HG02763 (cell line): Measurements from ENCODE around the gene NFIB.

Experiments used
- ATAC-seq: cut with Tn5 transposase; IDR thresholded peaks from one replicate; pipeline ENCODE4 v1.9.1; 2021; ENCODE audit warnings: mild to moderate bottlenecking, moderate library complexity; ENCODE audit not compliant: unreplicated experiment

The NFIB gene

DNA sequence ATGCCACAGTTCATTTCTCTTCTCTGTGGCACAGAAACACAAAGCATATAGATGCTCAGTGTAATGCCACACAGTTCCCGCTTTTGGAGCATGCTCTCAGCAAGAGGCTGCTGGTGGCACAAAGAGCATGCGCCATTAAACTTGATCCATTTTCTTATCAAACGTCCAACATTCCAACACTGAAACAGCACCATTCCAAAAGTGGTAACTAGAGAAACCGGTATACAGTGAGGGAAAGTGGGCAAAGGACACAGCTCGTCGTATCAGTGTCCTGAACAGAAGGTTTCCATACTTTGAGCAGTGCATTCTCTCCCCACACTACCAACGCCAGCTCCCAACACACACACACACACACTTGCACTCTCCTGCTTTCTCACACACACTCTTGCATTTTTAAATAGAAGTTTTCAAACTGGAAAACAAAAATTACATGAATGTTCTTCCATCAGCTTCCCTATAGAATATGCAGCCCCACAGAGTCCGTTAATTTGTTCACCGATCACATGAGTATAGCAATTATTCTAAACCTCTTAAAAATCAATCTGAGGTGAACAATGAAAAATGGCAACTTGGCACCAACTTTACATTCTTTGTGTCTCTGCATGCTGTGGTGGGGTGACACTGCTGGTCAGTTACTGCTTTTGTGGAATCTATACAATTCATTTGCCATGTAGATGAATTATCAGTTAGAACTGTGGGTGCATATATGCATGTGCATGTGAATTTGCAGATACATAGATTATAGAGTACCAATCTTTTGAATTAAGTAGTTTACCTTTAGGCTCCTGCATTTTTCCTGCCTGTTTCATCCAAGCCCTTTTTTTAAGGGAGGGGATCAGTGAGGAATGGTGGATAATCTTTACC lies 5.7 kb downstream of the NFIB start:
- ATAC-seq = no peak

DNA sequence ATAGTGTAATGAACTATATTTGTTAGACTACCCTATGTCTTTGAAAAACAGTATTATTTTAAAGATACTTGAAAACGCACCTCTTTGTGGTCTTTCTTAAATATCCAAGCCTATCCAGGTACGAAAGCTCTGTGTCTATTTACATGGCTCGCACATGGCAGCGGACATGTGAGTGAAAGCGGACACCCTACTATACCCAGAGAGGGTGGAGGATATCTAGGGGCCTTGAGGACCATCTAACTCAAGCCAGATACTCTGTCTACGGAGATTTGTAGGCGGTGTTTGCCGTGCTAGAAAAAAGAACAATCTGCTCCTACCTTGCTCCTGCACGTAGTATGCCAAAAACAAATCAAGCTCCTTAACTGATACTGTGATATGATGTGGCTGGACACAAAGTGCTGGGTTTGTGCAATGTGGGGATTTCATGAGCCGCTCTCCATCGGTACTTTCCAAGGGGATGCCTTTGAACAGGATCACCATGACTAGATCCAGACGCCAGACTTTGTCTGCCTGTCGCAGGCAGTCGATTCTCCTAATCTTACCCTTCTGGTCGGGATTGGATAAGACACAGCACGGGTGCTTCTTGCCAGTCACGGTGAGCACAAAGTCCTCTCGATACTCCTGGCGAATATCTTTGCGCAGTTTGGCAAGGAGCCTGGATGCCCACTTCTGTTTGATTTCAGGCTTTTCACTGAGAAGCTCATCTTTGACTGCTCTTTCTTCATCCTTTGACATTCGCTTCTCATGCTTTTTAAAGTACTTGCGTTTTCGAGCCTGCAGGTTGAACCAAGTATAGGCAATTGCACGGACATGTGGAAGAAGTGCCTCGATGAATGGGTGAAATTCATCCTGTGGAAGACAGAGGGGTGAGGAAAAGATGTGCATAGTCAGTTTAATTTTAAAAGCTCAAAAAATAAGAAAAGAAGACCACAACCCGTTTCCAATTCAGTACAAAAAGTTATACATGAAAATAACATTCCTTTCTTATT lies 7.0 kb downstream of the NFIB start:
- no peak for ATAC-seq

DNA sequence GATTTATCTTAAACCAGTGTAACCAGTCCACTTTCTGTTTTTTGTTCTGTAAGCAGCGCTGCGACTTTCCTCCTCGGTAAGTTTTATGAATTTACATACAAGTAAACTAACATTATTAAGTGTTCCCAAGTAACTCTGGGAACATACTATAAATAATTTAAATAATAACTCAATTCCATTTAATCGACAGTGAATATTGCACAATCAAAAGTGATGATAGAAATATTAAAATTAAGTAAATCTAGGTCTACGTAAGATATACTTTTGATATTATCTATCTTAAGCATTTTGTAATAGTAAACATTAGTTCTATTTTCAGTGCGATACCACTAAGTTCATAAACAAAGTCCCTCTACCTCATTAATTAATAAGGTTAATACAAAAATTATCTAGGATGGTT lies 7.8 kb downstream of the NFIB start:
- ATAC-seq = no peak

DNA sequence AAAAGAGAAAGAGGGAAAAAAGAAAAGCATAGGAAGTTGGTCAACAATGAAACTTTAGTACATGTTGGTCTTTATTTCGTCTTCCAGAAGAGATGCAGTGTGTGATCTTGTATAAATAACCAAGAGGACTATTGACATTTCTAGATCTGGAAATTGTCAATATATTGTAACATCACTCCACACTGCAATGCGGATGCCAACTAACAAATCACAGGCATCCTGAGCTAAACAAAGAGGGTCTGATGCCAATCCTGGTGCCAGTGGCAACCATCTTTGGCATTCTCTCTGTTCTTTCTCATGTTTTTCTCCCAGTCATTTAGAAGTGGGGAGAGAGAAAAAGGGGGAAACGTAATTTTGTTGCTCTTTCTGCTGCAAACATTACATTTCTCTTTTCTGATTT lies 9.7 kb downstream of the NFIB start:
- no peak for ATAC-seq

DNA sequence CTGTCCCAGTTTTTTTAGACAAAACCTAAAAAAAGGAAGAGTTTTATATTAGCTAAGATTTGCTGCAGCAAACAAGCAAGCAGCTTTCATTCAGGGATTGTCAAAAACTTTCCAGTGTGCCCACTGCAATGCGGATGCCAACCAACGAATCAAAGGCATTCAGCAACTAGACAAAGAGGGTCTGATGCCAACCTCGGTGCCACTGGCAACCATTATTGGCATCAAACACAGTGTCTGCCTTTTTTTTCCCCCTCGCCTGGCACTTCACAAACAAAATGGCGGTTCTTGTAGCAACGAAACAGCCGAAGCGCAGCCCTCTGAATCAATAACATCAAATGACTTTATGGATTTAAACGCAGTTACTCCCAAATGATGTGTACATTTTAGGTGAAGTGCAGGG lies 10.4 kb downstream of the NFIB start:
- no peak for ATAC-seq

DNA sequence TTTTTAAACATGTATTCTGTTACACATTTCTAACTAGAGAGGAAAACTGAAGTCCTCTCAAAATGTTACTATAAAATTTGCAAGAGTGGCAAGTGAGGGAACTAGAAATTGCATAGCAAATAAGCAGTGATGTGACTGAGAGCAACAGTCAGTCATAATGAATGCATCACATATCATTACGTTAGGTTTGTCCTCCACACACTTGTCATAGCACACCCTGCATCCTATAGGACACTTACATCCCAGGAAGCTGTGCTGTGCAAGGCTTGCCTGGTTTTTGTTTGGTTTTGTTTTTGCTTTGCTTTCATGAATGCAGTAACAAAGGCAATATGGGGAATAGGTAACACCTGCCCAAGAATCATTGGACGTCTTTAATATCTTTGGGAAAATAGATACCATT lies 10.8 kb downstream of the NFIB start:
- no peak for ATAC-seq

DNA sequence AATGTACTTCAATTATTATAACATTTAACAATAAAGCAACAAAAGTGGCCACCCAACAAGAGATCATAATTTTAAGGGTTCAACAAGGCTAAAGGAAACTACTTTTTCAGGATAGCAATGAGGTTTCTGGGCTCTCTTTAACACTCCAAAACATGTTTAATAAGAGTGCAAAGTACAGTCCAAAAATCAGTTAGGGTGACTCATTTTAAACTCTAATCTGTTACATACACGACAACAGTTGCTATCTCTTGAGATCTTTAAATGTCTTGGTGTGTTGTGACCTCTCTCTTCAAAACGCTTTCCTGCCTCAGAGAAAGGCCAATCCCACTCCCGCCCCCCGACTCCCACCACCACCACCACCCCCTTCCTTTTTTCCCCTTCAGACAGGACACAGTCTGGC lies 11.5 kb downstream of the NFIB start:
- ATAC-seq = no peak

DNA sequence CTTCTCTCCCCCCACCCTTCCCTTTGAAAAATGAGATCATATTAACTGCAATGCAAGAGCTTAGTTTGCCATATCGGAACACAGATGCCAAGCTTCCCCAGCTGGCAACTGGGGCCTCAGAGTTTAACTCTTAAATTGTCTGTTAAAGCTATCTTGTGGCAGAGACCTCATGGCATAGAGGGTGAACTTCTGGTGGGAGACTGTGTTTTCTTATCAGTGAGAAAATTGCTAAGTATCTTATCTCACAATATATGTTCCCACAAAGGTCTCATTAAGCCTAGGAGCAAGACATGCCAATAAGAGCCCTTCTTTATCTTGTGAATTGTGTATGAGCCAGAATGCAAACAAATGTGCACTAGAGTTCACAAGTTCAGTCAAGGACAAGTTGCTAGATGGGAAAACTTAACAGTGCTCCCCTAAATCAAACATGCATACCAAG lies 12.3 kb downstream of the NFIB start:
- no peak for ATAC-seq

DNA sequence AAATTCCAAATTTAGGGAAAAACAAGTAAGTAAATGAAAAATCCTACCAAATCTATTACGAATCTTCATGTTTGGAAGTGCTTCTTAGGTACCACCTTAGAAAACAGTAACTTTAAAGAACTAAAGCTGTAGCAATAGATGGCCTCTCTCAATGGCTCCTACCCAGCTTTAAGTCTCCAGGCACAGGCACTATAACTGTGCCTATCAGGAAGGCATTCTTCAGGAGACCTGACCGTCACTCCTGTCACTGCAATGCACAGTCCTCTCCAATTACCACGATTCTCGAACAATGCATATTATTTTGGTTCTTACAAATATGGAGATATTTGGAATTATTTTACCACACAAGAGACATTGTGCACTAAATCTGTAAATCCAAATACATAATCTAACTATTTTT lies 12.9 kb downstream of the NFIB start:
- no peak for ATAC-seq

DNA sequence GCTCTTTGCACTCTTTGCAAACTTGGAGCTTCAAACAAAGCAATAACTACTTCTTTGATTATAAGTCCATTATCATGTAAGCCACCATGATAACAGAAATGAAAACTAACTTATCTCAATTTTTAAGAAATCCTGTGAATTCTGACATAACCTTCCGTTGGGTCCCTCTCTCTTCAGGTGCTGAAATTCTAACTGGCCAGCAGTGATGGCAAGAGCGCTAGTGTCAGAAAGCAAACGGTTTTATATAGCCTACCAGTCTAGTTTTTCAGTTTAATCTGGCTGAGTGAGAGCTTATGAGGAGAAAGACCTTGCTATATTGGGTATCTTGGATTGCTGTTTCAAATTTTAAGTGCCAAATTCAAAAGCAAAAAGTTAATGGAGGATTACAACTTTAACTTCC lies 13.4 kb downstream of the NFIB start:
- ATAC-seq = no peak

DNA sequence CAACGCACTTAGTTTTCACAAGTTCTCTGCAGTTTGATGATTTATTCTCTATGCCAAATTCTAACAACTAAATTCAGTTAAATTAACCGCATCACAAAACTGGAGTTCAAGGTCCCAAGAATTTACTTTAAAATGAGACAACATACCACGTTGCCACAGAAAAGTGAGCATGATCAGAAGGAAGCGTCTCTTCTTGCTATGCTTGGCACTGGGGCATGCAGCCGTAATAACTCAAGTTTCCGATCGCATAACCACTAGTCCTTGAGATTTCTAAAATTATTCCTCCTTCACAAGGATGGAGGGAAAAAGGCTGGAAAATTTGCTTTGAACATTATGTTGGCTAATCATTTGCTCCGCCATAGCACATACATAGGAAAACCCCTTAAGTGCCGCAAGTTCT lies 13.9 kb downstream of the NFIB start:
- ATAC-seq = no peak

DNA sequence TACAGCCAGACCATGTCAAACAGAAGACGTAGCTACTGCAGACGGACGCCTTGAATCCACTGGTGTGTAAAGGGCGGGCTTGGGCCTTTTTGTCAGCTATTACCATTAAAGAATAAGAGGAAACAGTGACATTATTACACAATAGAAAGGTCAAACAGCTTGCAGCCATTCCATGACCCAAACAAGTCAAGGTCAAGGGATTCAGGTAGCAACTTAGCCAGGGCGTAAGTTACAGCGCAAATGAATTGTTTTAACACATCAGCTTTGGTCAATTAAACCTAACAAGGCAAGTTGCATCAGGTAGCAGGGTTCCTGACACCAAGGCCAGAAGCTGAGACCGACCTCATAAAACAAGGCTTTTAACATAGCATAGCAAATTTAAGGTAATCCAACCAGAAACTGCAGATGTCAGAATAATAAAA lies 15.3 kb downstream of the NFIB start:
- ATAC-seq = no peak

DNA sequence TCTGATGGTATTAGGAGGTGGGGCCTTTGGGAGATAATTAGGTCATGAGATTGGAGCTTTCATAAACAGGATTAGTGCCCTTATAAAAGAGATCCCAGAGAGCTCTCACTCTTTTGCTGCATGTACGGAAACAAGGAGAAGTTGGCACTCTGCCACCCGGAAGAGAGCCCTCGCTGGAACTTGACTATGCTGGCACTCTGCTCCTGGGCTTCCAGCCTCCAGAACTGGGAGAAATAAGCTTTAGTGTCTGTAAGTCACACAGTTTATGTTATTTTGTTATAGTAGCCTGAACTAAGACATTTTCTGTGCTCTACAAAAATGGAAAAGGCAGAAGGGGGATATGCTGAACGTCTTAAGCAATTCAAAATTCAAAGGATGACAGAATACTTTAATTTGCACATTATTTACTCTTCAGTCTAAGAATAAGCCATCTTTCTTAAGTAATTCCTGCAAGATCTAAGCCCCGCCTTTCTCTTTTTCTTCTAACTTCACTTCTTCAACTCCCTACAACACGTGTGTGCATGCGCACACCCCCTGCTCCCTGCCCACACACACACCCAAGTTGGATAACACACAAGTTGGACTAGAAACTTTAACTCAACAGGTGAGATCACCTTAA lies 17.3 kb downstream of the NFIB start:
- ATAC-seq = no peak

DNA sequence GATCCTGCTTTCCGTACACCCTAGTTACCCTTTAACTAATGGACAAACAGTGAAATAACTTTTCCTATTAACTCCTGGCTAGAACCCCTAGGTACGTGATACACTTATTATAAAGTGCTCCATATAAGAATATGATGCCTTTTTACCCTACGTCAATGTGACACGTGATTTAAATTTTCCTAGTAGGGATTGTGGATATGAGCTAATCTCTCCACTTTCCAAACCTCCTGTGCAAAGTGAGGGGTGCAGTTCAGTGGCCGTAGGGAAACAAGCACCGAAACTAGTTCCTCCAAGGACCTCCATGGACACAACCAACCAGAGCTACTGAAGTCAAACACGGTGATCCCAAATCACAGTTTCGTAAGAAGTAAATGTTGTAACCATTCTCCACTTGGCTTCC lies 19.3 kb downstream of the NFIB start:
- no peak for ATAC-seq

DNA sequence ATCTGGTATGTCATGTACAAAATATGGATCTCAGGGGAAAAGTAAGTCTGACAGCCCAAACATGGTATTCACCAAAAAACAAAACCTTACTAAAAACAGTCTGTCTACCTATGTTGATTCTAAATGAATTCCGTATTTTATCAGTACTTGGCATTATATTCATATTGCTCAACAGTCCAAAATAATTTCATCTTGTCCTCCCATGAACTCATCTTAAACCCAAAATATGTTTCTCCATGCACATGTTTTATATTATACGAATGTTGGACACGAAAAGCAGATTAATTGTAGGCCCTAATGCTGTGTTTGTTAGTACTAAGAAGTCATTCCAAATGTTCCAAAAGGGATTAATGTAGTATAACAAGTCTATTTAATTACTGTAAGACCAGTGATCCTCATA lies 20.1 kb downstream of the NFIB start:
- ATAC-seq = no peak

DNA sequence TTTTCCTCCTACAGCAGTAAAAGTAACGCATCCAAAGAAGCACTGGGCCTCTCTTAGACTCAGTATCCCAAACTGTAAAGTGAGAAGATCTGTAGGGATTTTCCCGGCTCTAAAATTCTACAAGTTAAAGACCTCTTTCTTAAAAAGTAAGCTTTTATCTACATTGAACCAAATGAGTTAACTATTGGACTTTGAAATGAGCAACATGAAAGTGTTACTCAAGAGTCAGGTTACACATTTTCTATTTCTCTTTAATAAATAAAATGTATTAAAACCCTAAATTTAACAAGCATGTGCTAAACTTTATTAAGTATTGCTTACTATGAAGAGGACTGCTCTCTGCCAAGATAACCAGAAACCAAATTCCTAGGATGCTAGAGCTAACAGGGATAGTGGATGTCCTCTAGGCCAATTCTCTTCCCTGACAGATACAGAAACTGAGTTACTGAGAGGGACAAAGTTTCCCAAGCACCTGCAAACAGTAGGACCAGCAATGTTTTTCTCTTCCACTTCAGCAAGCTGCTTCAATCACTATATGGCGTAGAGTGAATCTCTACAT lies 21.7 kb downstream of the NFIB start:
- no peak for ATAC-seq

DNA sequence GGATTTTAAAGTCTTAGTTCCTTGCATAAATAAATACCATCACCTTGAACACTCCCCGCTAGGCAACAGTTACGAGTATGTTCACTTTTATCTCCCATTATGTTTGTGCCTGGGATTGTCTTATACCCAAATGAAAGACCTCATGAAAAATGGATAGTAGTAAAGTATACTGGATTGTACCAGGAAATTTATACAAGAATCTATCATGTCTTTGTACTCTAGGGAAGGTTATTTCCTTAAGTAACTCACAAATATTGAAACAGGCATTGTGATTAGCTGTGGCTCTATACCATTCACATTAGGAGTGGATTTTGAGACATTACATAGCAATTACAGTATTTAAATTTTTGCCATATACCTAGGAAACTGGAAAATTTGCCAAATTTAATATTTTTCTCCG lies 24.0 kb downstream of the NFIB start:
- no peak for ATAC-seq

DNA sequence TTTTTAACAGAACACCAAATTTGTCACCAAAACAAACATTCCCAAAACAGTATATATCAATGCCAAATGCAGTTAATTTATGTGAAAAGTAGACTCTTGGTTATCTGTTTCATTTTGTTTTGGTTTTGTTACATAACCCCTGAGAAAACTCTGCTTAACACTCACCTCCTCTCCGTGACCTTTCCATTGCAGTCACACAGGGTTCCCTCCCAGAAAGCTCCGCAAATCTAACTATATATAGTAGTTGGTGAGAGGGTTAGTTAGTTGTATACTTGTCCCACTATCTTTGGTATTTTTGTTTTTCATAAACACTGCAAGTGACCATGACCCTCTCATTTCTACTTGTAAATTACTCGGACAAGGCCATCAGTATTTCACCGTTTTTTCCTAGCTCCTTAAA lies 25.5 kb downstream of the NFIB start:
- no peak for ATAC-seq

DNA sequence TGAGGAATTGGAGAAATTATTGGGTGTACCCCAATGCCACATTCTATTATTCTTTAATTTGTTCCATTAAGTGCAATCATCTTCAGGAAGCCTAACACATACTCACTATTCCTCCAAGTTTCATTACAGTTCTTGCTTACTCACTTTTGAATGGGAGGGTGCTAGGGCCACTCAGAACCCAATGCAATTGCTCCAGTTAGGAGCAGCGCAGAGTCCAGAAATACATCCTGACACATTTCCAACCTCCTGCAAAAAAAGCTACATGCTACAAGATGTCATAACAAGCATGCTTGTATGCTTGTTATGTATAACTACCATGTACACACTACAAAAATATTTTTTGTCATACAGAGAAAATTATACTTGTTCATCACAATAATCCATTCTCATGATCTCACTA lies 27.8 kb downstream of the NFIB start:
- no peak for ATAC-seq

DNA sequence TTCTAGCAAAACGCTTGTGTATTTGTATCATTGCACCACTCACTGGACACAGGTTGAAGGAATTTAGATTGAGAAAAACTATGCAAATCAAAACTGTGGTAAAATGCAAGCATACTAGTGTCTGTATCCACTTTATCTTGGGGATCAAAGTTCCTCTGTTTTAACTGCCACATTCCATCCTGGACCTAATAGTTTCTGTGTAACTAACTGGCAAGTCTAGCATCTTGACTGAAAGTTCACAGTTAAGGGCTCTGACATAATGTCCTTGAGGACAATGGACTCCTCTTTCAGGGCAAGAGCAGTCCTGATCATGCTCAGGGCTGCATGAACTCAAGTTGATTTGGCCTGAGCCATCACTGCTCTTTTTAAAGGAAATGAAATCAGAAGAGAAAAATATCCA lies 30.7 kb downstream of the NFIB start:
- ATAC-seq = no peak

DNA sequence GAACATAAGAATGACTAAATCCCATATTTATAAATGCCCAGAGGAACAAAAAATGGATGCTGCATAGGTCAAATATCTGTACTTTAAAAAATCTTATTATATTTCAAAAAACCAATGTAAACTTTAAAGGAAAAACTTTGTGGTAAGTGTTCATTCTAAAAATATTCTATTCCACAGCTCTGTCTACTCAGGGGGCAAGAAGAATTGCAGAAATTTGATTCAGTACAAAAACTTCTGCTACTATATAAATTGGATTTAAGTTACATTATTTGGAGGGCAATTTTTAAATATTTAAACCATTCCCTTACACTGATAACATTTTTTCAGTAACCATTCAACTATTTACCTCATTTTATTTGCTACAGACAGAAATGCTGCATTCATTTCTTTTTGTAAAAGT lies 32.1 kb downstream of the NFIB start:
- ATAC-seq = no peak
